Measurements from ENCODE around the gene STK33. TPM values are rescaled to one million over a fixed set of nuclear protein-coding genes. Genes with fewer than 3 reads are reported as not detected.

STK33 gene
- total RNA-seq, 1 experiment from 2014 or later: 3.9 TPM

DNA sequence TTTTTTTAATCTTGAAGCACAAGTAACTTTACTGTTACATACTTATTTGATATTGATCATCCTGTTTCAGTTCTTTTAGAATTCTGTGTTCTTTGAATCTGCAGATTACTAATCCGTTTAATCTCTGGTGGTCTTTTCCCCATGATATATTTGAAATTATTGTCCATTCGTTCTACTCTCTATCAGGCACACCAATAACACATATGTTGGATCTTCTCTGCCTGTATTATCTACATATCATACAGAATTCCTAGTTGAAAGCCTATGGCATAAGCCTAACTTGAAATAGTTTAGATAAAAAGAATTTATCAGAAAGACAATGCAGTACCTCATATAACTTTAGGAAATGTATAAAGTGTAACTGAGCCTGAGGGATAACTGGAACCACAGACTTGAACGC, 32.6 kb downstream of the STK33 start:
- H3K27ac ChIP-seq (ENCODE audit: low read length): no peak overlapping the region
- intact Hi-C loops (cut with micrococcal nuclease; ENCODE audit: unreplicated experiment): loop anchor here (10.0 kb wide), 1 partner anchor 557 kb away; no protein-coding TSS in a partner anchor

GRCh38 chr11:8558436-8558835, 35.6 kb downstream of the STK33 start:
- TF ChIP-seq SIN3A (IDR thresholded peaks at IDR 0.05; ENCODE audit: borderline replicate concordance, insufficient read depth, low read depth, low read length) (no peak), TCF7L2 (IDR thresholded peaks at IDR 0.05; ENCODE audit: low read depth, low read length) (no peak), REST (IDR thresholded peaks at IDR 0.05; ENCODE audit: insufficient read depth in 1 of 2, low read depth in 2 of 2, low read length in 1 of 2) (no peak), POLR2AphosphoS5 (IDR thresholded peaks at IDR 0.05; ENCODE audit: low read depth, low read length) (no peak)
- TF ChIP-seq, protein P1, sequence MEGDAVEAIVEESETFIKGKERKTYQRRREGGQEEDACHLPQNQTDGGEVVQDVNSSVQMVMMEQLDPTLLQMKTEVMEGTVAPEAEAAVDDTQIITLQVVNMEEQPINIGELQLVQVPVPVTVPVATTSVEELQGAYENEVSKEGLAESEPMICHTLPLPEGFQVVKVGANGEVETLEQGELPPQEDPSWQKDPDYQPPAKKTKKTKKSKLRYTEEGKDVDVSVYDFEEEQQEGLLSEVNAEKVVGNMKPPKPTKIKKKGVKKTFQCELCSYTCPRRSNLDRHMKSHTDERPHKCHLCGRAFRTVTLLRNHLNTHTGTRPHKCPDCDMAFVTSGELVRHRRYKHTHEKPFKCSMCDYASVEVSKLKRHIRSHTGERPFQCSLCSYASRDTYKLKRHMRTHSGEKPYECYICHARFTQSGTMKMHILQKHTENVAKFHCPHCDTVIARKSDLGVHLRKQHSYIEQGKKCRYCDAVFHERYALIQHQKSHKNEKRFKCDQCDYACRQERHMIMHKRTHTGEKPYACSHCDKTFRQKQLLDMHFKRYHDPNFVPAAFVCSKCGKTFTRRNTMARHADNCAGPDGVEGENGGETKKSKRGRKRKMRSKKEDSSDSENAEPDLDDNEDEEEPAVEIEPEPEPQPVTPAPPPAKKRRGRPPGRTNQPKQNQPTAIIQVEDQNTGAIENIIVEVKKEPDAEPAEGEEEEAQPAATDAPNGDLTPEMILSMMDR (IDR thresholded peaks at IDR 0.05): no peak
- intact Hi-C loops (cut with micrococcal nuclease; ENCODE audit: unreplicated experiment): no loop called here
- POLR2A ChIA-PET: no interaction called here
- H3K4me1 ChIP-seq (ENCODE audit: control insufficient read depth, insufficient read depth, low read length): no peaks in the 10 kb centered on the region
- DNase-seq (ENCODE audit: low read depth, low spot score) (no peak), ATAC-seq (no peak)
- in situ Hi-C loops (cut with HindIII; ENCODE audit: low pct_unique_long_range_greater_than_20kb, low sequenced_read_pairs): no loop called here
- no peak overlapping the region for H3K4me3 ChIP-seq (ENCODE audit: low read depth in 2 of 2, low read length in 2 of 2)
- no peaks in the 10 kb centered on the region for H3K36me3 ChIP-seq (ENCODE audit: control insufficient read depth, insufficient read depth, low read length)
- H3K9me3 ChIP-seq (ENCODE audit: control insufficient read depth, insufficient read depth, low read depth, low read length): 0 out of 2 replicates have a peak, but pooled peaks cover 6% of the 10 kb centered on the region
- CTCF ChIA-PET: no interaction called here
- no TSS peak for BruUV-seq (replicated peaks)
- peaks cover 15% of the 10 kb centered on the region; the same call in 1 of the 2 replicates for H3K27me3 ChIP-seq (ENCODE audit: control insufficient read depth, insufficient read depth, low read length)
- no peak overlapping the region for H3K27ac ChIP-seq (ENCODE audit: low read length)

More for the DNA sequence above, 32.6 kb downstream of the STK33 start:
- DNase-seq (ENCODE audit: low read depth, low spot score): no peak
- in situ Hi-C loops (cut with HindIII; ENCODE audit: low pct_unique_long_range_greater_than_20kb, low sequenced_read_pairs): no loop called here
- no peaks in the 10 kb centered on the region for H3K36me3 ChIP-seq (ENCODE audit: control insufficient read depth, insufficient read depth, low read length)
- 0 out of 2 replicates have a peak, but pooled peaks cover 6% of the 10 kb centered on the region for H3K9me3 ChIP-seq (ENCODE audit: control insufficient read depth, insufficient read depth, low read depth, low read length)
- ATAC-seq: no peak
- POLR2A ChIA-PET: no interaction called here
- H3K4me3 ChIP-seq (ENCODE audit: low read depth in 2 of 2, low read length in 2 of 2): no peak overlapping the region
- H3K4me1 ChIP-seq (ENCODE audit: control insufficient read depth, insufficient read depth, low read length): no peaks in the 10 kb centered on the region
- peaks cover 30% of the 10 kb centered on the region; the same call in 1 of the 2 replicates for H3K27me3 ChIP-seq (ENCODE audit: control insufficient read depth, insufficient read depth, low read length)
- BruUV-seq (replicated peaks): no TSS peak
- CTCF ChIA-PET: no interaction called here
- no peak for TF ChIP-seq TCF7L2 (IDR thresholded peaks at IDR 0.05; ENCODE audit: low read depth, low read length)
- no peak for TF ChIP-seq REST (IDR thresholded peaks at IDR 0.05; ENCODE audit: insufficient read depth in 1 of 2, low read depth in 2 of 2, low read length in 1 of 2)
- no peak for TF ChIP-seq POLR2AphosphoS5 (IDR thresholded peaks at IDR 0.05; ENCODE audit: low read depth, low read length)
- TF ChIP-seq, protein P1 (IDR thresholded peaks at IDR 0.05): no peak
- TF ChIP-seq SIN3A (IDR thresholded peaks at IDR 0.05; ENCODE audit: borderline replicate concordance, insufficient read depth, low read depth, low read length): no peak

Measured in Panc1 (cell line).